Stimulated activated naive CD8-positive, alpha-beta T cell treated with anti-CD3 and anti-CD28 coated beads, Interleukin-15, Interleukin-2, amounts not matched to agents 100 ng/mL and 50 ng/mL, for 24 hours (primary cell): ENCODE measurements around the gene BRF1.
A peak's percentile ranks its signal among the peaks of the same experiment; 100 is the strongest.

Source experiments
- H3K27ac Mint-ChIP-seq: one replicate; pipeline ENCODE4 v1.8.0; 2021; ENCODE audit warnings: mild to moderate bottlenecking, mixed read lengths
- H3K27me3 Mint-ChIP-seq: one replicate; pipeline ENCODE4 v1.8.0; 2021; ENCODE audit warnings: mixed read lengths
- H3K36me3 Mint-ChIP-seq: one replicate; pipeline ENCODE4 v1.8.0; 2021; ENCODE audit warnings: low read depth, mixed read lengths
- H3K4me1 Mint-ChIP-seq: one replicate; pipeline ENCODE4 v1.8.0; 2021; ENCODE audit warnings: low read depth, mixed read lengths
- H3K4me3 Mint-ChIP-seq: one replicate; pipeline ENCODE4 v1.8.0; 2021; ENCODE audit warnings: mild to moderate bottlenecking, mixed read lengths
- H3K9me3 Mint-ChIP-seq: one replicate; pipeline ENCODE4 v1.8.0; 2021; ENCODE audit warnings: mixed read lengths

Gene BRF1, protein sequence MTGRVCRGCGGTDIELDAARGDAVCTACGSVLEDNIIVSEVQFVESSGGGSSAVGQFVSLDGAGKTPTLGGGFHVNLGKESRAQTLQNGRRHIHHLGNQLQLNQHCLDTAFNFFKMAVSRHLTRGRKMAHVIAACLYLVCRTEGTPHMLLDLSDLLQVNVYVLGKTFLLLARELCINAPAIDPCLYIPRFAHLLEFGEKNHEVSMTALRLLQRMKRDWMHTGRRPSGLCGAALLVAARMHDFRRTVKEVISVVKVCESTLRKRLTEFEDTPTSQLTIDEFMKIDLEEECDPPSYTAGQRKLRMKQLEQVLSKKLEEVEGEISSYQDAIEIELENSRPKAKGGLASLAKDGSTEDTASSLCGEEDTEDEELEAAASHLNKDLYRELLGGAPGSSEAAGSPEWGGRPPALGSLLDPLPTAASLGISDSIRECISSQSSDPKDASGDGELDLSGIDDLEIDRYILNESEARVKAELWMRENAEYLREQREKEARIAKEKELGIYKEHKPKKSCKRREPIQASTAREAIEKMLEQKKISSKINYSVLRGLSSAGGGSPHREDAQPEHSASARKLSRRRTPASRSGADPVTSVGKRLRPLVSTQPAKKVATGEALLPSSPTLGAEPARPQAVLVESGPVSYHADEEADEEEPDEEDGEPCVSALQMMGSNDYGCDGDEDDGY

DNA sequence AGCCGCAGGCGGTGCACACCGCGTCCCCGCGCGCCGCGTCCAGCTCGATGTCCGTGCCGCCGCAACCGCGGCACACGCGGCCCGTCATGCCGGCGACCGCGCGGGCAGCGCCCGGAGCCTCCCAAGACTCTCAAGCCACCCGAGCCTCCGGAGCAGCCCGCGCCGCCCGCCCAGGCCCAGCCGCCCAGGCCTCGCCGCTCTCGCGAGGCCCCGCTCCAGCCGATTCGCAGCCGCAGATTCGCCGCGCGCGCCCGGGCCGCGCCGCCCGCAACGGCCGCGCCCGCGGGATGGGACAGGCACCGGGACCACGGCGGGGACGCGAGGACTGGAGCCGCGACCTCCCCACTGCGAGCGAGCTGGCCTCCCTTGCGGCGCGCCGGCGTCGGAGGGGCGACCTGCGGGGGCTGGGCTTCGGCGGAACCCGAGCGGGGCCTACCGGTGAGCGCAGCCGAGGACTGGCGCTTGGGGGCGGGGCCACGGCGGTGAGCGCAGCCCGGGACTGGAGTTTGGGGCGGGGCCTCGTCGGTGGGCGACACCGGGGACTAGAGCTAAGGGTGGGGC, at the start of gene BRF1:
Gene BRF1, minus strand, starts transcription at position 460 of the 561 bp plus-strand sequence. Its CDS starts 372 bp downstream, at position 88.
- H3K9me3 Mint-ChIP-seq, result no peaks in the 10 kb centered on the region

DNA sequence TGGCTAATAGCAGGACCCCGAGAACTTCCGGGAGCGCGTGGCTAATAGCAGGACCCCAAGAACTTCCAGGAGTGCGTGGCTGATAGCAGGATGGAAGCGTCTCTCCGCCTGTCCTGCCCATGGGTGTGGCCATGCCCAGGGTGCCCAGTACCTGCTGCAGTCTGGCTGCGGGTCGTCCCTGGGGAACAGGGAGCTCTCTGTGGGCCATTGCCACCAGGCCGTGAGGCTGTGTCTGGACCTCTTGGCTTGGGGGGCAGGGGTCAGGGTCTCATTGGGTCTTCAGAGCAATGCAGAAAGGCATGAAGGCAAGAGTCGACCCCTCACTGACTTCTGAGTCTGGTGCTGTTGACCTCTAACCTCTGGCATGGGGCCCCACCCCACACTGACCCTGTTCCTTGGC, 49.2 kb upstream of the BRF1 start:
- no peaks in the 10 kb centered on the region for H3K4me1 Mint-ChIP-seq
- no peaks in the 10 kb centered on the region for H3K27me3 Mint-ChIP-seq
- H3K36me3 Mint-ChIP-seq, result no peaks in the 10 kb centered on the region
- H3K9me3 Mint-ChIP-seq, result no peaks in the 10 kb centered on the region
- H3K4me3 Mint-ChIP-seq, result no peak overlapping the region
- H3K27ac Mint-ChIP-seq, result no peak overlapping the region

More for the DNA sequence above, at the start of gene BRF1:
- H3K27me3 Mint-ChIP-seq, result no peaks in the 10 kb centered on the region
- no peaks in the 10 kb centered on the region for H3K36me3 Mint-ChIP-seq
- H3K4me1 Mint-ChIP-seq, result peaks cover 37% of the 10 kb centered on the region
- peak within 1 kb of the TSS; percentile 84 for H3K4me3 Mint-ChIP-seq
- H3K27ac Mint-ChIP-seq, result peak within 1 kb of the TSS; percentile 81

DNA sequence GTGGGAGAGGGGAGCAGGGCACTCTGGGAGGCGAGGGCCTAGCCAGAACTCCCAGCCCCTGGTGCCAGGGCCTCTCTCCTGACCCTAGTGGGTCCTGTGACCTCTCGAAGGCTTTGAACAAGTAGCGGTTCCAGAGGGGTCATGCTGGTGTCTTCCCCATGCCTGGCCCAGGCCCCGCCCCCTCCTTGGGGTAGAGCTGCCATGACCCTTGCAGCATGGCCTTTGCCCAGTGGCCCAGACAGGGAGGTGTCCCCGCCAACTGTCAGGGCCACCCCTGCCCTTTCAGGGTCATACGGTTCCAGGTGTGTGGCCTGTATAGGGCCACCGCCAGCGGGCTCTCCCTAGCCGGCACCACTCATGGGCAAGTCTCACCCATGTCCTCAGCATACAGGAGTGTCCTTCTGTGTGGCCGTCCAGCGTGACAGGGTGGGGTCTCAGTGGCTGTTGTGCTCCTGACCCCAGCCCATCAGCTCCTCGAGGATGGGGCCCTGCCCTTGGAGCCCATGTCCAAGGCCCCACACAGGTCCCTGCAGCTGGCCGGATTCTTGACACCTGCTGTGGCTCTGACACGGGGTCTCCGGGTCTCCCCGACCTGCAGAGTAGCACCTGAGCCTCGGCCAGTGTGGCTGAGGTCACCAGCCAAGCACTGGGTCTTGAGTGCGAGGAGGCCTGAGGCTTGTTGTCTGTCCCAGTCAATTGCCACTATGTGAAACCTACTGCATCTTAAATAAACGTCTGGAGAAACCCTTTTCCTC, 48.3 kb upstream of the BRF1 start:
- H3K36me3 Mint-ChIP-seq, result no peaks in the 10 kb centered on the region
- H3K27me3 Mint-ChIP-seq, result no peaks in the 10 kb centered on the region
- H3K27ac Mint-ChIP-seq, result no peak overlapping the region
- H3K4me3 Mint-ChIP-seq, result no peak overlapping the region
- no peaks in the 10 kb centered on the region for H3K4me1 Mint-ChIP-seq
- H3K9me3 Mint-ChIP-seq, result no peaks in the 10 kb centered on the region

DNA sequence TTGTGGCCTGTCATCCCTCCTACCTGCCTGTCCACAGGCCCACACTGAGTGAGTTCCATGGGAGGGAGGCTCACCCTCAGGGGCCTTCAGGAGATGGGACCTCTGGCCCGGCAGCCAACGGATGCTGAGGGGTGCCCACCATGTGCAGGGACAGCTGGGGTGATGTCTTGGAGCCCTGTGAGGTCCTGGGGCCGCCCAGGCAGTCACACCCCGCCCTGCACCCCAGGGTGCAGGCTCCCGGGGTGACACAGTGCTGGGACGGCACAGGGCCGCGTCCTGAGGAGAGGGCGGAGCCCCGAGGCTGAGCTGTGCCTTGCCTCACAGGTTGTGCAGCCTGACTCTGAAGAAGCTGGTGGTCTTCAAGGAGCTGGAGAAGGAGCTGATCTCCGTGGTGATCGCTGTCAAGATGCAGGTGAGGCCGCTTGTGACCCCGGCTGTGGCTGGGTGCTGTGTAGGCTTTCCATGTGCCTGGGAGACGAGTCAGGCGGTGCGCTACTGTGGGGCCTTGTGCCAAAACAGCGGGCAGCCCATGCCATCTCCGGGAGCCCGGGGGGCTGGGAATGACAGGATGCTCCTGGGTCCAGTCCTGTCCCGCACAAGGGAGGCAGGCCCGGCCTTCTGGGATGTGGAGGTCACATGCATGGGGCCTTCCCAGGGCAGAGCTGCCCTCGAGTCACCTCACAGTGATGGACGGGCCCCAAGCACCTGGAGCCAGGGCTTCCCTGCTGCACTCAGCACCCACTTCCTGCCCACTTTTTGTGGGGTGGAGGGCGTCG, 47.6 kb upstream of the BRF1 start:
- Mint-ChIP-seq H3K27me3 (no peaks in the 10 kb centered on the region), H3K4me1 (no peaks in the 10 kb centered on the region), H3K27ac (no peak overlapping the region), H3K36me3 (no peaks in the 10 kb centered on the region), H3K9me3 (no peaks in the 10 kb centered on the region), H3K4me3 (no peak overlapping the region)

DNA sequence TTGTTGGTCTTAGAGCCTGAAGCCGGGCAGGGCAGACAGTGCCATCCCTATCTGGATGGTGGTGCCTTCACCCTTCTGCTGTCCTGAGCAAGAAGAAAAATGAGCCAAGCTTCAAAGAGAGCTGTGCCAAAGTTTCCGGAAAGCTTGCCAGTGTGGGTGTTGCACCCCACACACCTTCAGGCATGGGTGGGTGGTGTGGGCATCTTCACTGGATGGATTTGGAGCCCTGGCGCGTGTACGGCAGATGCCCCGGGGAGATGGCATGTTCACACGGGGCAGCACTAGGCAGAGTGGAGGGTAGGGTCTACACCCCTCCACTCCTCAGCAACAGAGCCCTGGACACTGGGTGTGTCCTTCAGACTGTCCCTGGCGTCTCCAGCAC, 46.8 kb upstream of the BRF1 start:
- H3K27ac Mint-ChIP-seq, result no peak overlapping the region
- no peak overlapping the region for H3K4me3 Mint-ChIP-seq
- H3K27me3 Mint-ChIP-seq, result no peaks in the 10 kb centered on the region
- H3K36me3 Mint-ChIP-seq, result no peaks in the 10 kb centered on the region
- no peaks in the 10 kb centered on the region for H3K4me1 Mint-ChIP-seq
- no peaks in the 10 kb centered on the region for H3K9me3 Mint-ChIP-seq

DNA sequence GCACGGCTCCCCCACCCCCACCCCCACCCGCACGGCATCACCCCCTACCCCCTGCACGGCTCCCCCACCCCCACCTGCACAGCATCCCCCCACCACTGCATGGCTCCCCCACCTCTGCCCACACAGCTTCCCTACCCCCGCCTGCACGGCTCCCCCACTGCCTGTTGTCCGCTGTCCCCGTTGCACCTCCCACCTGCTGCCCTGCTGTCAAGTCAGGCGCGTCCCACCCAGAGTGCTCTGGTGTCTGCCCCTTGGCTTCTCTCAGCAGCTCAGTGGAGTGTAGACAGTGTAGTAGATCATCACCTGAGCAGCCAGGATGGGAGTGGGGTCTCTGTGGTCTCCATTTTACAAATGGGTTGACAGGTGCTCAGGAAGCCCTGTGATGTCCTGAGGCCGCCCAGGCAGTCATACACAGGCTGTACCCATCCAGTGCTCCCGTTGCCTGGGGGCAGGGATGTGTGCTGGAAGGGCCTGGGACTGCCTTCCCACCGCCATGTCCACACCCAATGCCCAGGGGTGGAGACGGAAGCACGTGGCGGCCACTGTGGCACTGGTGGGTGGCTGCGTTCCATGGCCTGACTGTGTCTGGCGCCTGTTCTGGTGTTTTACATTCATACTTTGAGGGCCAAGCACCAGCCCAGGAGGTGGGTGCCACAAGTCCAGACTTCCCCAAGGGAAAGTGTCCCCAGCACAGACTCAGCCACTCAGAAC, 46.2 kb upstream of the BRF1 start:
- H3K4me3 Mint-ChIP-seq, result no peak overlapping the region
- no peaks in the 10 kb centered on the region for H3K27me3 Mint-ChIP-seq
- H3K36me3 Mint-ChIP-seq, result no peaks in the 10 kb centered on the region
- H3K27ac Mint-ChIP-seq, result no peak overlapping the region
- H3K9me3 Mint-ChIP-seq, result no peaks in the 10 kb centered on the region
- H3K4me1 Mint-ChIP-seq, result no peaks in the 10 kb centered on the region

DNA sequence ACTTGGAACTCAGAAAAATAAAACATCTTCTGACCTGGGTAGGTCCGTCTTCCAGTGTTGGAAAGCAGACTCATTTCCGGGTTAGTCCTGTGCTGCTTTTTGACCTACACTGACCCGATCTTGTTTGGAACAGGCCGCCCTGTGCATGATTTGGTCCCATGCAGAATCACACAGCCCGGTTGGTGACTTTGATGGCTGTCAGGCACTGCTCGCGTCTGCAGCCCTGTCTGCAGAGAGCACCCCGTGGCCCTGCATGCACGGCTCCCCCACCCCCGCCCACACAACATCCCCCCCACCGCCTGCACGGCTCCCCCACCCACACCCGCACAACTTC, 45.4 kb upstream of the BRF1 start:
- Mint-ChIP-seq H3K27ac (no peak overlapping the region), H3K4me1 (peaks cover 3% of the 10 kb centered on the region), H3K9me3 (no peaks in the 10 kb centered on the region), H3K4me3 (no peak overlapping the region), H3K36me3 (no peaks in the 10 kb centered on the region), H3K27me3 (no peaks in the 10 kb centered on the region)

DNA sequence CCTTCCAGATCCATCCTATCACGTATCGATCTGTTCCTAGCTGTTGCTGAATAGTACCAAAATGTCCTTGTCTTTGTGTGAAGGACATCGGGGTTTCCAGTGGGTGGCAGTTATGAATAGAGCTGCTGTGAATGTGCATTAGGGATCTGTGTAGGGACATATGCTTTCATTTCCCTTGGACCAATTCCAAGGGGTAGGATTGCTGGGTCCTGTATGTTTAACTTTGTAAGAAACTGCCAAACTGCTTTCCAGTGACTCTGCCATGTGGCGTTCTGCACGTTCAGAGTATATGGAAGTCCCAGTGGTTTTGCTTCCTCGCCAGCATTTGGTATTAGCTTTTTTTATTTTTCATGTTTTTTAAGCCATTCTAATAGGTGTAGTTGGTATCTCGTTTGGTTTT, 42.4 kb upstream of the BRF1 start:
- Mint-ChIP-seq H3K9me3 (no peaks in the 10 kb centered on the region), H3K36me3 (no peaks in the 10 kb centered on the region), H3K4me3 (no peak overlapping the region), H3K27me3 (no peaks in the 10 kb centered on the region), H3K4me1 (peaks cover 8% of the 10 kb centered on the region), H3K27ac (no peak overlapping the region)

DNA sequence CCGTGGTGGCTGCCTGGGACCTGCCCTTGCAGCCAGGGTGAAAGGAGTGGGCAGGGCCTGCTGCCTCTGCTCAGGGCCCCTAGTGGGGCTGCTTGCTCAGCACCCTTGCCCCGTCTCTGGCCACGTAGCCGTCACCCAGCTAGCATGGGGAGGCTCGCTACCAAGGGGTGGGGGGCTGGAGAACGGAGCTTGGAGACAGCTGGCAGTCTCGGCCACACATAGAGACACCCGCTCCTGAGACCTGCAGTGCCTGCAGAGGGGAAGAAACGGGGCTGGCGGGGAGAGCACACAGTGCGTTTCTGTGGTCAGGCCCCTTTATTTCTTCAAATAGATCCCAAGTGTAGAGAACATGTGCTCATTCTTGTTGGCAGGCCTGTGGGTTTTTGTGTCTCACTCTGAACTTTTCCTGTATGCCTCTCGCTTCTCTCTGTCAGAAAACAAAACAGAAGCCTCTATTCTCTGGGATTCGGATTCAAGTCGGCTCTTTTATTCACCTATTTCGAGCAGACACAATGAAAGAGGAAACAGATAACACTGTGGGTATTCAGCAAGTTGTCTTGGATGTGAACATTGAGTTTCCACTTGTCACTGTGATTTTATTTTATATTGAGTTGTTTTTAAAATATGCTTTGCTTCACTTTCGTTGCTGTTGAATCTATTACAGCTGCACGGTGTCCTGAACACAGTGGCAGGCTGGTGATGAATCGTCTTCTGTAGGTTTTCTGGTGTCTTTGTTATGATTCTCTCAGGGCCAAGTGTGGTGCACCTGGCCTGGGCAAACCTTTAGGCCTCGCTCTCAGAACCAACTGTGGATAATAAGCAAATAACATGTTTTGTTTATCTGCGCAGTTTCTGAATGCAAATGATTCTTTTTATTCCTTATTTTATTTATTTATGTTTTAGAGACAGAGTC, 40.3 kb upstream of the BRF1 start:
- Mint-ChIP-seq H3K4me3 (no peak overlapping the region), H3K4me1 (peaks cover 8% of the 10 kb centered on the region), H3K27me3 (no peaks in the 10 kb centered on the region), H3K9me3 (no peaks in the 10 kb centered on the region), H3K27ac (no peak overlapping the region), H3K36me3 (no peaks in the 10 kb centered on the region)

DNA sequence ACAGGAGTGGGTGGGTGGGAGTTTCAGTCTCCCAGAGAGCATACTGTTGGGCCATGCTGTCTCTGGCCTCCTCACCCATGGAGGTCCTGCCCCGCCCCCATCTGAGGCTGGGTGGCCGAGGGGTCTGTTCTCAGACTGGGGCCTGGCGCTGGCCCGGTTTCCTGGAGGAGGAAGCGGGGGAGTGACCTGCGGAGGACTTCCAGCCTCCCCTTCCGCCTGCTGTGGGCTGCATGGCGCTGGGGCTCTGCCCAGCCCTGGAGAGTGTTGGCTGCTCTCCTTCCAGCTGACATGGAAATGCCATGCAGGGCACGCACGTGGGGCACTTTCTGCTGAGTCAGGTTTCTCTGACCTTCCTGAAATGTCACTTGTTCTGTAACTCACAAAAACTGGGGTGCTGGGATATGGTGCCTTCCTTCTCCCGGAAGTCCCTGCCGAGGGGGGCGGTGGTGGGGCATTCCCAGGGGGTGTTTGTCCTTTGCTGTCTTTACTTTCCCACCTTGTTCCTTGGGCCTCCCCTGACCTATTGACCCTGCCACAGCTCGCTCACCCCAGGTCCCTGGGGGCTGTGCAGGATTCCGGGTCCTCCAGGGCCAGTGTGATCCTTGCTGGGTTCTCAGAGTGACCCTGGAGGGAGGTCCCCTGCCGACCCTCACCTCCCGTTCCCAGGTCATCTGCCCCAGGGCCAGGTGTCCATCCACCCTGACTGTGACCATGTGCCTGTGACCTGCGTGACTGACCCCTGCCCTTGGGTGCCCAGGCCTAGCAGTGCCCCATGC, 37.4 kb upstream of the BRF1 start:
- no peaks in the 10 kb centered on the region for H3K36me3 Mint-ChIP-seq
- H3K27me3 Mint-ChIP-seq, result no peaks in the 10 kb centered on the region
- no peak overlapping the region for H3K4me3 Mint-ChIP-seq
- no peaks in the 10 kb centered on the region for H3K9me3 Mint-ChIP-seq
- H3K4me1 Mint-ChIP-seq, result peaks cover 8% of the 10 kb centered on the region
- H3K27ac Mint-ChIP-seq, result no peak overlapping the region

DNA sequence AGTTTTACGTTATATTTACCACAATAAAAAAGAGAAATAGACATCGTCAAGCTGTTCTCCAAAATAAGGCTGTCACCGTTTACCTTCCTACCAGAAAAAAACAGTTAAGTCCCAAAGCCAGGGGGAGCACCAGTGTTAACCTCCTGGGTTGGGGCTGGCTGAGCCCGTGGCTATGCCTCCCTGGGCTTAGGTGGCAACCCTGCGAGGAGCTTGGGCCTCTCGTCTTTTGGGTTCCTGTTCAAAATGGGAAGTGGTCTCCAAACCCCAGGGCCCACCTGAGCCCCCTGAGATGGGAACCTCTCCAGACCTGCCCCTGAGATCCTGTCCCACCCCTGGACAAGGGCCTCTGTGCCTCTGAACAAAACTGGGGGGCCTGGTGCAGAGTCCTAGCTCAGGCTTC, 36.6 kb upstream of the BRF1 start:
- Mint-ChIP-seq H3K27me3 (no peaks in the 10 kb centered on the region), H3K36me3 (no peaks in the 10 kb centered on the region), H3K9me3 (no peaks in the 10 kb centered on the region), H3K27ac (no peak overlapping the region), H3K4me3 (no peak overlapping the region), H3K4me1 (peaks cover 8% of the 10 kb centered on the region)

DNA sequence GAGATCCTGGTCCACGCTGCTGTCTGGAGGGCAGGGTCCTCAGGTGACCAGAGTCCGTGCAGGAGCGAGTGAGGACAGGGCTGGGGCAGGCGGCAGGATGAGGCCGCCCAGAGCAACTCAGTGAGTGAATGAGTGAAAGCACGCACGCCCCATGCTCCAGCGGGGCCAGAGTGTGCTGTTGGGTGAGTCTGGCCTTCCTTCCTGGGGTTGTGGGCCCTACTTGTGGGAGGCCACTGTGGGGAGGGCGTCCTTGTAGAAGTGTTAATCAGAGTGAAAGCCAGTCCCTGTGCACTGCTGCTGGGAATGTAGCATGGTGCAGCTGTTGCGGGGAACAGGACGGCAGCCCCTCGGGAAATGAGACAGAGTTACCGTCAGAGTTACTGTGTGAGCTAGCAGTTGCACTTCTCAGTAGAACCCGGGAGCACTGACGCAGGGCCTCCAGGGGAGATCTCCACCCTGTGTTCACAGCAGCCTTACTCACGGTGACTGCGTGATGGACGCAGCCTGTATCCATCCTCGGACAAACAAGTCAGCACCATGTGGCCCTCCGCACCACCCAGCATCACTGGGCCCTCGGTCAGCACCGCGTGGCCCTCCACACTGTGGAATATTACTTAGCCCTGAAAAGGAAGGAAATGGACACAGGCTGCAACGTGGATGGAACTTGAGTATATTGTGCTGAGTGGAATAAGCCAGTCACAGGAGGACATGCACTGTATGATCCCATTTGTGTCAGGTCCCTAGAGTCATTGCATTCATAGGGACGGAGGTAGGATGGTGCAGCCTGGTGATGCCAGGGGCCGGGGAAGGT, 35.9 kb upstream of the BRF1 start:
- peaks cover 13% of the 10 kb centered on the region for H3K4me1 Mint-ChIP-seq
- no peak overlapping the region for H3K4me3 Mint-ChIP-seq
- no peaks in the 10 kb centered on the region for H3K36me3 Mint-ChIP-seq
- H3K27me3 Mint-ChIP-seq, result no peaks in the 10 kb centered on the region
- H3K27ac Mint-ChIP-seq, result no peak overlapping the region
- no peaks in the 10 kb centered on the region for H3K9me3 Mint-ChIP-seq
